ENCODE data around the gene KLHL40.

The KLHL40 gene

DNA sequence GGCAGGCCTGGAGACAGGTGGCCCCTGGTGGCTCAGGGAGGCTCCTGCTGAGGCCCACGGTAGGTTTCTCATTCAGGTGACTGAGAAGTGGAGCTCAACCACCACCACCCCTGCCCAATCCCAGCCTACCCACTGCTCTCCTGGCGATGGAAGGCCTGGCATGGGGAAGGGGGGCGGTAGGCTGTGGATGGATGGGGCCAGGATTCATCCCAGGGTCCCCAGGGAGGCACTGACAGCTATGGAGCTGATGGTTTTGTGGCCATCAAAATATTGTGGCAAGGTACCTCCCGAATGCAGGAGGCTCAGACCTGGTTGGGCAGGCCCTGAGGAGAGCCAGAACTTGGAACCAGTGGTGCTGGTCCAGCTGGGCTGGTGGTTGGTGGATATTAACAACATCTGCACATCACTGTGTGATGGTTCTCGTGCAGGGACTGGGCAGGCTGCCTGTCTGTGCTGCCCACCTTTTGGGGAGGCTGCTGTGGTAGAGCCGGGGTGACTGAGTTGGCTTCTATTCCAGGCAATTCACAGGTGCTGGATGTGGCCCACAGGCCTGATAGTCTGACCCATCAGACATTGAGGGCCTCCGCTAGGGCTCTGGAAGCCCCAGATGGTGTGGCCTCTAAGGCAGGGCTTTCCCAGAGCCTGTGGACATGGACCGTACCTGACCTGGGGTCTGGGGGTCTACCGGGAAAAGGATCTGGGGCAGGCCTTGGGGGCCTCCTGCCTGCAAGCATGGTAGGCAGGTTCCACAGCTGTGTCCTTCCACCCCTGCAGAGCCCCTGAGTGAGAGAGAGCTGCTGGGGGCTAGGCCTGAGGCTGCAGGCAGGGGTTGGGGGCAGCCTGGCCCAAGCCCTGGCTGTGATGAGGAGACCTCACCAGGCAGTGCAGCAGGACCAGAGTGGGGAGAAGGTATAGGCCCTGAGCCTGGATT, 28.4 kb upstream of the KLHL40 start:
- no peak for DNase-seq (ENCODE audit: low read depth in 2 of 2)

DNA sequence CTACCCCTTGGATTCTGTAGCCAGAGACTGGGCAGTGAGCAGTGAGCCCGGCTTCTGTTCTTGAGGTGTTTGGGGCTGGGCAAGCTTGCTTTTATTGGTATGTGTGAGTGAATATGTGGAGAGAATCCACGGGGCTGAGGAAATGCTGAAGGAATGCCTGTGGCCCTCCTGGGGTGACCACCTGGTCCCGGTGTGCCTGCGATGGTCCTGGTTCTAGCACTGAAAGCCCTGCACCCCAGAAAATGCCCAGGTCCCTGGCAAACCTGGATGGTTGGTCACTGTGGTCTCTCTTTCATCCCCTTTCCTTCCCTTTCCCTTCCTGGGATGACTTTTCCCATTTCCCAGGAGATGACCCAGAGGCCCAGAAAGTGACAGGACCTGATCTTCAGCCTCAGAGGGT, 27.7 kb upstream of the KLHL40 start:
- DNase-seq (ENCODE audit: low read depth in 2 of 2), result no peak

DNA sequence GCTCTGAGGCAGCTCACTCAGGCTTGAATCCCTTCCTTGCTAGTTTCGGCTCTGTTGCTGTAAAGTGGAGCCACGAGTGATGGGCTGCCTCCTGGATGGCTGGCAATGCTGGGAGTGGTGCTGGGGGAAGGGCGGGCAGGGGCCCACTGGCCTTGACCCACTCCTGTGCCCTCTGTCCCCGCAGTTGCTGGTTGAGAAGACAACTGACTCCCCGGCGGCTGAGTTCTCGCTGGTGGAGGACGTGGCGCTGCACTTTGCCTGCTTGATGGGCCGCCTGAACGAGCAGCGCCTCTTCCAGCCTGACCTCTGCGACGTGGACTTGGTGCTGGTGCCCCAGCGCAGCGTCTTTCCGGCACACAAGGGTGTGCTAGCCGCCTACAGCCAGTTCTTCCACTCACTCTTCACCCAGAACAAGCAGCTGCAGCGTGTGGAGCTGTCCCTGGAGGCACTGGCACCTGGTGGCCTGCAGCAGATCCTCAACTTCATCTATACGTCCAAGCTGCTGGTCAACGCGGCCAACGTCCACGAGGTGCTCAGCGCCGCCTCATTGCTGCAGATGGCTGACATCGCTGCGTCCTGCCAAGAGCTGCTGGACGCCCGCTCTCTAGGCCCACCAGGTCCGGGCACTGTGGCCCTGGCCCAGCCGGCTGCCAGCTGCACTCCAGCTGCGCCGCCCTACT, 27.1 kb upstream of the KLHL40 start:
- DNase-seq (ENCODE audit: low read depth in 2 of 2), result no peak

DNA sequence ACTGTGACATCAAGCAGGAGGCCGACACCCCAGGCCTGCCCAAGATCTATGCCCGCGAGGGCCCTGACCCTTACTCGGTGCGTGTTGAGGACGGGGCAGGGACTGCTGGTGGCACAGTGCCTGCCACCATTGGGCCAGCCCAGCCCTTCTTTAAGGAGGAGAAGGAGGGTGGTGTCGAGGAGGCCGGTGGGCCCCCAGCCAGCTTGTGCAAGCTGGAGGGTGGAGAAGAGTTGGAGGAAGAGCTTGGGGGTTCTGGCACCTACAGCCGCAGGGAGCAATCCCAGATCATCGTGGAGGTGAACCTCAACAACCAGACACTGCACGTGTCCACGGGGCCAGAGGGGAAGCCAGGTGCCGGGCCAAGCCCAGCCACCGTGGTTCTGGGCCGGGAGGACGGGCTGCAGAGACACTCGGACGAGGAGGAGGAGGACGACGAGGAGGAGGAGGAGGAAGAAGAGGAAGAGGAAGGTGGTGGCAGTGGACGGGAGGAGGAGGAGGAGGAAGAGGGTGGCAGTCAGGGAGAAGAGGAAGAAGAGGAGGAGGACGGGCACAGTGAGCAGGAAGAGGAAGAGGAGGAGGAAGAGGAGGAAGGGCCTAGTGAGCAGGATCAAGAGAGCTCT, 26.5 kb upstream of the KLHL40 start:
- no peak for DNase-seq (ENCODE audit: low read depth in 2 of 2)

DNA sequence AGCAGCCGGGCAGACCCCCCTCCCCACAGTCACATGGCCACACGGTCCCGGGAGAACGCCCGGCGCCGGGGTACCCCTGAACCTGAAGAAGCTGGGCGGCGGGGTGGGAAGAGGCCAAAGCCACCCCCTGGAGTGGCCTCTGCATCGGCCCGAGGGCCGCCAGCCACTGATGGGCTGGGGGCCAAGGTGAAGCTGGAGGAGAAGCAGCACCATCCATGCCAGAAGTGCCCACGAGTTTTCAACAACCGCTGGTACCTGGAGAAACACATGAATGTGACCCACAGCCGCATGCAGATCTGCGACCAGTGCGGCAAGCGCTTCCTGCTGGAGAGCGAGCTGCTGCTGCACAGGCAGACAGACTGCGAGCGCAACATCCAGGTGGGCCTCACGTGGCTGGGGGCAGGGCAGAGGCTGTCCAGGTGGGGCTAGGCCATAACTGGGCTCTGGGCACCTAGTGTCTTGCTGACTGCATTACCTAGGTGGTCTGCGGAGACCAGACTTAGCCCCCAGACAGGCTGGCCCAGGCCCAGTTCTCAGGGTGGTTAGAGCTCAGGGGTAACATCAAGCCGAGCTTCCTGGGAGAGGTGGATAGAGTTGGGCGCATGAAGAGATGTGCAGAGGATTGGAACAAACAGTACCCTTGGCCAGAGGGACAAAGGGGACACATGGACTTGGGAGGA, 25.7 kb upstream of the KLHL40 start:
- DNase-seq (ENCODE audit: low read depth in 2 of 2), result no peak

DNA sequence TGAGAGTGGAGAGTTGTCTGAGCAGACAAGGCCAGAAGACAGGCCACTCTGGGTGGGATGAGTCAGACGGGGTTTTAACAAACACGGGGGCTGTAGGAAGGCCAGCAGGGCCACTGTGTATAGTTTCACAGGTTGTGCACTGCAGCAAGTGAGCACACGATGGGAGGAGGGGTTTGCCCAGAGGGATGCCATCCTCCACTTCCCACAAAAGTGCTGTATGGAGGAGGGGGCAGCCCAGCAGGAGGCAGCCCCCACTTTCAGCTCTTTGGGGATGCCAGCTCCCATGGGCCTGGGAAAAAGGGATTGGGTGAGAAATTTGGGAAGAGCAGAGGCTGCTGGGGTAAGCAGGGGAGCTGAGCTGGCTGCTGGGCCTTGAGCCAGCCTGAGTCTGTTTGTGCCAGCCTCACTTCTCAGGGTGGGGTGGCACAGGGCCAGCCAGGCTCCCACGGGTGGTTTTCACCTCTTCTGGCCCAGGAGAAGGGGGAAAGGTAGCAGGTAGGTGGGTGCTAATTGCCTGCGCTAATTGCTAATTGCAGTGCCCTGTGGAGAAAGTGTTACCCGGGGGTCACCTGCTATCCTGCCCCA, 25.1 kb upstream of the KLHL40 start:
- no peak for DNase-seq (ENCODE audit: low read depth in 2 of 2)

DNA sequence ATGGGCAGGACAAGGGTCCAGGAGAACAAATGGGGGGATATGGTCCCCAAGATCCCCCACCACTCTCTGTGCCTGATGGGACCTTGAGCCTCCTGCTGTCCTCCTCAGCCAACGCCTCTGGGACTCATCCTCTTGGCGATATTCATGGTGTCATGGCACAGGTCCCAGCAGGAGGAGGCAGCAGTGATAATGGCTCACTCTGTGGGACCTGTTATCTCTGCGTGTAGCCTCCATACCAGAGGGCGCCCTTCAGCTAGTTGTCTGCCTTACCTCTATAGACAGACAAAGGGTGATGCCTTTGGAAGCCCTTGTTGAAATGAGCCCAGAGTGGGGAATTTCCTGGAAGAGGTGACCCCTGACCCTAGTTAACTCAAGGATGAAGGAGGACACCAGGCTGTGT, 24.4 kb upstream of the KLHL40 start:
- no peak for DNase-seq (ENCODE audit: low read depth in 2 of 2)

DNA sequence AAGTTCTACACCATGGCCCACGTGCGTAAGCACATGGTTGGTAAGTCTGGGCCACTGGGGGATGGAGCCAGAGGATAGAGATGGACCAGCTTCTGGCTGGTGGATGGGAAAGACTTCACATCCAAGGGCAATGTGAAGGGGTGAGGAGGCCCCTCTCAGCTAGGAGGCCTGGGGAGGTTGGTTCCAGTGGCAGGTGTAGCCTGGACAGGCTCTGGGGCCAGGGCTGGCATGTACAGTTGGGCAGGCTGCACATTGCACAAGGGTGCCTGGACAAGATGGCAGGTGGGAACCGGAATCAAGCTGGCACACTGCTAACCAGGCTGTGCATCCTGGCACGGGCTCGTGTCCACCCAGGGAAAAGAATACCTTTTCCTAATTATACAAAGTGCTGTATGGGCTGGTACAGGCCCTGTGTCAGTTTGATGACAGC, 23.7 kb upstream of the KLHL40 start:
- no peak for DNase-seq (ENCODE audit: low read depth in 2 of 2)

DNA sequence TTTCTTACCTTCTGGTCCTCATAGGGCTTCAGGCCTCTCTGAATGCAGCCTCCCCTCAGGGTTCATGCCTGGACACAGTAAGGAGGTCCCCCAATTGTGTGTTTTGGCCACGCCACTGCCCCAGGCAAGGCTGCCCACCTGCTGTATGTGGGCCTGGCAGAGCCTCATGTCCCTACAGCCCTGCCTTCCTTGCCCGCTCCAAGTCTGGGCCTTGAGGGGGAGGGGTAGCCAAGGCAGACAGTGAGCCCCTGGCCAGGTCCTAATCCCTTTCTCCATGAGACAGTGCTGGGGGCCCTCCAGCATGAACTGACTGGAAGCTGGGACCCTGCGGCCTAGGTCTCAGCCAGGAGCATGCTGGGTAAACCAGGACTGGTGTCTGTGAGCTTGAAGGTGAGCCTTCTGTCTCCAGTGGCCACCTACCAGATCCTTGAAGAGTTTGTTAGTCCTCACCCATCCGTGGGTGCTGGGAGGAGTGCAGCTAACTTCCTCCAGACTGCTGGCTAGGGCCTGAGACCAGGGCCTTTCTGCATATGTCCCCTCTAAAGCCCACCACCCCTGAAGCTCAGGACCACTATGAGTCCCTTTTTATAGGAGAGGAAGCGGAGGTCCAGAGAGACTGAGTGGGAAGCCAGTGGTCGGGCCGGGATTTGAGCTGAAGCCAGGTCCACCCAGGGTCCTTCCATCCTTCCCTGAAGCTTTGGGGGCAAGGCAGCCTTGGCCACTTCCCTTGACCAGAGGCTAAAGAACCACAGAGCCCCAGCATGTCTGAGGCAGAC, 23.1 kb upstream of the KLHL40 start:
- no peak for DNase-seq (ENCODE audit: low read depth in 2 of 2)

DNA sequence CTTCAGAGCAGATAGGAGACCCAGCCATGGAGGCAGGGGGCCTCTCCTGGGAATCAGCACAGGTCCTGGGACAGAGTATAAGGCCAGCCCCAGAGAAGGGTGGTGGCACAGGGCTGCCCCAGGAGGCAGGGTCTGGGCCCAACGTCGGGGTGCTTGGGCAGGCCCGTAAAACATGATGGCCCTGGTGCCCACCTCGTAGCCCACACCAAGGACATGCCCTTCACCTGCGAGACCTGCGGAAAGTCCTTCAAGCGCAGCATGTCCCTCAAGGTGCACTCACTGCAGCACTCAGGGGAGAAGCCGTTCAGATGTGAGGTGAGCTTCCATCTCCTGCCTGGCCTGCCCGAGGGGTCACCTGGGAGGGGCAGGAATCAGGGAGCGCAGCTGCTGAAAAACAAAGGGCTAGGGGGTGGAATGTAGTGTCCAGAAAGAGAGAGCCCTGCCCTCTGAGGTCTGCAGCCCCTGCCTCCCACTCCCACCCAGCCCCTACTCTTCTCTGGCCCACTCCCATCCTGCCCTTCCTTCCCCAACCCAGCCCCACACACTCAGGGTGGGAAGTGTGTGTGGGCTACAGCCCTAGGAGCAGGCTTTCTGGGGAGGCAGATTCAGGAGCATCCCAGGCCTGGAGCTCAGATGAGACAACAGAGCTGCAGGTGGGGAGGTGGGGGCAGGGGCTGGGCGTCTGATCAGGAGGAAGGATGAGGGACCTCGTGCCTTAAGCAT, 22.4 kb upstream of the KLHL40 start:
- no peak for DNase-seq (ENCODE audit: low read depth in 2 of 2)

DNA sequence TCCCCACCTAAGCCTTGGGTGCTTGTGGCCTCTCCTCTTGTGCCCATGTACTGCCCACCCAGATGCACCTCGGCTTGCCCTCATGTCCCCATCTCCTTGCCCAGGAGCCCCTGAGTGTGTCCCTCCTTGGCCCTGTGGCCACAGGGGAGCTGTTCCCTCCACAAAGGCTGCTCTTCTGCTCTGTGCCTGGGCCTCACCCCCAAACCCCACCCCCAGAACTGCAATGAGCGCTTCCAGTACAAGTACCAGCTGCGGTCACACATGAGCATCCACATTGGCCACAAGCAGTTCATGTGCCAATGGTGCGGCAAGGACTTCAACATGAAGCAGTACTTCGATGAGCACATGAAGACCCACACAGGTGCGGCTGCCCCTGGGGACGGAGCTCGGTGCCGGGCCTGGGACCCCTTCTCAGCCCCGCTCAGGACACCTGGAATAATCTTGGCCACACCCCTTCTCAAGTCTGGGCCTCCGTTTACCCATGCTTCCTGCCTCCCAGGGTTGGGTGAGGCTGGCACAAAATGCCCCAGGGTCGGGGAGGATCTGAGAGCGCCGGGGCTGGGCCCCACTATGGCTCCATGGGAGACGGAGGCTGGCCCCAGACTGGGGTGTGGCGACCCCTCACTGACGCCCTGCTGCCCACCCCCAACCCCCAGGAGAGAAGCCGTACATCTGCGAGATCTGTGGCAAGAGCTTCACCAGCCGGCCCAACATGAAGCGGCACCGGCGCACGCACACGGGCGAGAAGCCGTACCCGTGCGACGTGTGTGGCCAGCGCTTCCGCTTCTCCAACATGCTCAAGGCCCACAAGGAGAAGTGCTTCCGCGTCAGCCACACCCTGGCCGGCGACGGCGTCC, 21.5 kb upstream of the KLHL40 start:
- no peak for DNase-seq (ENCODE audit: low read depth in 2 of 2)

DNA sequence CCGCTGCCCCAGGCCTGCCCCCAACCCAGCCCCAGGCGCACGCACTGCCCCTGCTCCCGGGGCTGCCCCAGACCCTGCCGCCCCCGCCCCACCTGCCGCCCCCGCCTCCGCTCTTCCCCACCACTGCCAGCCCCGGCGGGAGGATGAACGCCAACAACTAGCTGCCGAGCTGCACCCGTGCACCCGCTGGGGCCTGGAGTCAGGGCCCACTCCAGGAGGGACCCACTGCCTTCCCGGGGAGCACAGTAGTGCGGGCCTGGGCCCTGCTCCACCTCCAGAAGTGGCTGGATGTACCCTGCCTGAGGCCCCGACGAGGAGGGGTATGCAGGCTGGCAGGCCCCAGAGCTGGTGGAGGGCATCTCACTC, 20.9 kb upstream of the KLHL40 start:
- no peak for DNase-seq (ENCODE audit: low read depth in 2 of 2)

DNA sequence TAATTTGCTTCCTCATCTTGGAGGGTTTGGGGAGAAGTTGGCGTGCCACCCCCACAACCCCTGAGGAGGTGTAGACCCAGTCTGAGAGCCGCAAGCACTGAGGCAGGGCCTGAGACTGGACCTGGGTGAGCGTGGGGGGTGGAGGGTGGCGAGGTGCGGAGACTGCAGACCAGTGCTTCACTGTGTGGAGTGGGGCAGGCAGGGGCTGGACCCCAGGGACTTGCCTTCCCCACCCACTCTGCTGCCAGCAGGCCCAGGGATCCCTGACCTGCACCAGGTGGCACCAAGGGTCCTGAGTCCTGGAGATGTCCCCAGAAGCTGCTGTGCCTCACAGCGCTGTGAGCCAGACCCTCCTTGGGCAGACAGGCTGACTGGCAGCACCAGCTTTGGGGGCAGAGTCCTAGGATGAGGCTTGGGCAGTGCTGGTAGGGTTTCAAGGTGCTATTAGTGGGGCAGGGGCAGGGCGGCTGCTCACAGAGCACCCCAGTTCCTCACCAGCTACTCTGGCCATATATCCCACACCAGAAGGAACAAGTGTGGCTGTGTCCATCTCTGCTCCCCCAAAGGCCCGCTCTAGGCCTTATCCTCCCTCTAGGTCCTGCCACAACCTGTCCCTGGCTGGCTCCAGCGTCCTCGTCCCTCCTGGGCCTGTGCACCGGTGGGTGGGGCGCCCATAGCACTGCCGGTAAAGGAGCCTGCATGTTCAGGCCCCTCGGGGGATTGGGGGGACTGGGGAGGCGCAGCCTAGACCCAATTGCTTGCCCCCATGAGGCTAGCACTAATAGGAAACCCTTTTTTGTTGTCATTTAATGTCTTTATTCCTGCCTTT, 20.1 kb upstream of the KLHL40 start:
- no peak for DNase-seq (ENCODE audit: low read depth in 2 of 2)

DNA sequence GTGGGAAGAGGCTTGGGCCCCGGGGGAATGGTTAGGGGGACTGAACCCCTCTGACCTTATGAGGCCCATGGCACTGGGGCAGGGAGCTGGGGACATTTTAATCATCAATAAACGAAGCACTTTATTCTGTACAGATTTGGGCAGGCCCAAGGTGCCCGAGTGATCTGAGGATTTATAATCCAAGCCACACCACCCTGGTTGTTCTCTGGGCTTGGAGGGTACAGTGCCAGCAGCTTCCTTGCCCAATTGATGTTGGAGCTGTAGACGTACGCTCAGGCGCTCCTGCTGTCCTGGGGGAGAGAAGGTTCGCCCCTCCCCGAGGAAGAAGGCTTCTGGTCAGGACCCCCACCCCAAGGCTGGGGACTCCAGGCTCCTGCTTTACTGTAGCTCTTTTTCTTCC, 19.3 kb upstream of the KLHL40 start:
- no peak for DNase-seq (ENCODE audit: low read depth in 2 of 2)

DNA sequence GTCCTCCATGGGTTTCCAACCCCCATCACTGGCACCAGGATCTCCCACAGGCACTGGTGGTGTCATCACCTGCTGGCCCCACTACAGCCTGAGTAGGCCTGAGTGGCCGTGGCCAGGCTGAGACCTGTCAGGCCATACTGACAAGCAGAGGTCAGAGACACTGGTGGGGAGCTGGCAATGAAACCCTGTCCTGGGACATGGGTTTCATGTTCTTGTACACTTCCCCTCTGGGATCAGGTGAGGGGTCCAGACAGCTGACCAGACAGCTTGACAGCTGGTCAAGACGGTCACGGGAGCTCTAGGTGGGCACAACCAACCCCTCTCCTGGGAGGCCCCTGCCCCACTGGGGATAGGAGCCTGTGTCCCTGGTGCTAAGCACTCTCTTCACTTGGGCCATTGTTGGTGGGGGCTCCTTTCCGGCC, 18.7 kb upstream of the KLHL40 start:
- DNase-seq (ENCODE audit: low read depth in 2 of 2), result no peak

DNA sequence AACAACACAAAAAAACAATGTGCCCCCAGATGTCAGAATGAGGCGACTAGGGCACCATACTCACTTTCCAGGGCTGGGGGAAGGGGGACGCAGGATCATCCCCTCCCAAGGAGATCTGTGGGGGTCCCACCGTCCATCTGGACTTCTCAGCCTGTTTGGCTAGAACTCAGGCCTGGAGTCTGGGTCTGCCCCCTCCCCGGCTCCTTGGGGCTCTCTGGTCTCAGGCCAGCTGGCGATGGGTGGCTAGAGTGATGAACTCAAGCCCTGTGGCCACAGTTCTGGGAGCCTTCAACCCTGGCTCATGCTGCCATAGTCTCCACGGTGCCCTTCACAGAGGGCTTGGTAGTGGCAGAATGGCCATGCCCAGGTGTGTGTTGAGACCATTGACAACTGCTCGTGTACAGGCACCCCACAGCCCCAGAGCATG, 18.2 kb upstream of the KLHL40 start:
- no peak for DNase-seq (ENCODE audit: low read depth in 2 of 2)

DNA sequence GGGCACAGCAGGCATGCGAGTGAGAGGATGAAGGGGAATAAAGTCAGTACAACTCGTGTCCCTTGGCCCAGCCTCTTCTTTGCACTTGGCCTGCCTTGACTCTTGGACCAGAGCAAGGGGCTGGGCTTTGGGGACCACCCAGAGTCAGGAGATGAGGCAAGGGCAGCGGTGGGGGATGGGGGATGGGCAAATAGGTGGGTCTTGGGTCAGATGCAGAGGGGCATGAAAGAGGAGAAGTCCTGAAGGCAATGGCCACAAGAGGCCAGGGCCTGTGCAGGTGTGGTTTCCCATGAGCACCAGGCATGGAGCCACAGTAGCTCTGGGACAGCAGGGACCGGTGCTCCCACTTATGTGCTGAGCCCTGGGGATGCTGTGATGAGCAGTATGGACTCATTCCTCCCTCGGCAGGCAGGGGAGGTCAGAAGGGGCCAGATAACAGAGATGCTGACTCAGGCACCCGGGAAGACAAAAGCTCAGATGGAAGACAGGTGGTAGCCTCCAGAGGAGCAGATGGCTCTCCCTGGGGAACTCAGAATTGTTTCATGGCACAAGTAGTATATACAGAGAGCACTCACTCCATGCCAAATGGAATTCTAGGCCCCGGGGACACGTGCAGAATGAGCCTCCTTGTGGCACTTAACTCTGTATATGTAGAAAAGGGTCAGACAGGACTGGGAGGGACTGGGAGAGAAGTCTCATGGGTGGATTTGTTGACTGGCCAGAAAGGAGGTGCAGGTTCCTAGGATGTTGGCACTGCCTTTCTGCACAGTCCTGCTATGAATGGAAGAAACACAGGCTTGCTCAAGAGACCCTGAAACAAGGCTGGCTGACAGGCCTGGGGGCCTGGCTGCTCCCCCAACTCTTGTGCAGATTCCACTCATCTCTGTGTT, 17.6 kb upstream of the KLHL40 start:
- DNase-seq (ENCODE audit: low read depth in 2 of 2), result no peak

DNA sequence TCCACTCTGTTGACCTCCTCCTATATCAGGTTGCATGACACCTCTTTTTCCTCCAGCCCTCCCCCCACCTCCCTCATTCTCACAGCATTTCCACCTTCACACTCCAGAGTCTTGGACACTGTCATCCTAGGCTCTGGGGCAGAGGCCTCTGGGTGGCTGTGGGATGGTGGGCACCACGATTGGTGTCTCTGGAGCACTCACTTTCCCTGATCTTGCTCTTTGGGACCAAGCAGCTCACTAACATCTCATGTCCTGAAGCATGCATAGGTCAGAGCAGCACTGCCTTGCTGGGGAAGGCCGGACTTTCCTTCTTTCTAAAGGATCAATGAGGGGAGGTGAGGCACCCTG, 16.9 kb upstream of the KLHL40 start:
- DNase-seq (ENCODE audit: low read depth in 2 of 2), result no peak
